A549 treated with Hydrocortisone at 1 μM for 4 hours (cell line): ENCODE measurements around the gene ANXA8L1. TPM values are rescaled to one million over a fixed set of nuclear protein-coding genes. Genes with fewer than 3 reads are reported as not detected.

Experiments used
- total RNA-seq: library from RNA; stranded (reverse); fragments of 200-300 nt; extraction: Qiagen RNA extraction; gene quantifications from 5 replicates; pipeline ENCODE4 v1.2.3, GENCODE V29; 2022

The ANXA8L1 gene, protein sequence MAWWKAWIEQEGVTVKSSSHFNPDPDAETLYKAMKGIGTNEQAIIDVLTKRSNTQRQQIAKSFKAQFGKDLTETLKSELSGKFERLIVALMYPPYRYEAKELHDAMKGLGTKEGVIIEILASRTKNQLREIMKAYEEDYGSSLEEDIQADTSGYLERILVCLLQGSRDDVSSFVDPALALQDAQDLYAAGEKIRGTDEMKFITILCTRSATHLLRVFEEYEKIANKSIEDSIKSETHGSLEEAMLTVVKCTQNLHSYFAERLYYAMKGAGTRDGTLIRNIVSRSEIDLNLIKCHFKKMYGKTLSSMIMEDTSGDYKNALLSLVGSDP
- total RNA-seq, result 94.4 to 128 TPM (median 105 TPM) in 5 replicates

DNA sequence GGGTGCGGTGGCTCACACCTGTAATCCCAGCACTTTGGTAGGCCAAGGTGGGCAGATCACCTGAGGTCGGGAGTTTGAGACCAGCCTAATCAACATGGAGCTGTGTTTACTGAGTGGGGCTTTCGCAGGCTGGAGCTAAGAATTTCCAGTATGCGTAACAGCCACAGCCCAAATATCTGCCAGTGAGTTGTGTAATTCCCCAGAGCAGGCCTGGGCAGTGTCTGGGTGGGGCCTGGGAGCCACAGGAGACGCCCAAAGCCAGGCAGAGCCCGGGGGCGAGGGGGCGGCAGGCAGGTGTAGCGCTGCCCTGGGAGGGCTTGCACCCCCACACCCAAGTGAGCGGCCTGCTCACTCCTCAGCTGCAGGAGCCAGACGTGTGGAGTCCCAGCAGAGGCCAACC, at the start of gene ANXA8L1:
Gene ANXA8L1 (plus strand): TSS at position 371 of the 400 bp plus-strand sequence. CDS start 76 bp downstream, outside the sequence.

Other genes starting within 250 kb of the ANXA8L1 start
- 0.14 to 0.82 TPM (median 0.30 TPM) in 5 replicates for gene ANTXRL, start 88.8 kb upstream of the ANXA8L1 start, total RNA-seq
- gene NPY4R, start 90.2 kb downstream of the ANXA8L1 start, total RNA-seq, result 24.7 to 53.5 TPM (median 40.8 TPM) in 5 replicates
- gene GPRIN2, start 180.9 kb downstream of the ANXA8L1 start, total RNA-seq, result 27.8 to 43.2 TPM (median 36.3 TPM) in 5 replicates
- 2.6 to 3.3 TPM (median 2.7 TPM) in 5 replicates for gene SYT15, start 203.4 kb downstream of the ANXA8L1 start, total RNA-seq